ENCODE results near the gene PTPN4. TPM values are rescaled to one million over a fixed set of nuclear protein-coding genes. Genes with fewer than 3 reads are reported as not detected.

The PTPN4 gene
- total and polyA plus RNA-seq, 9 of the 15 experiments (the other 6 are each of a cell fraction or from before 2014, with no cell fraction given): 5.0 to 32.8 (median 27.3) TPM

DNA sequence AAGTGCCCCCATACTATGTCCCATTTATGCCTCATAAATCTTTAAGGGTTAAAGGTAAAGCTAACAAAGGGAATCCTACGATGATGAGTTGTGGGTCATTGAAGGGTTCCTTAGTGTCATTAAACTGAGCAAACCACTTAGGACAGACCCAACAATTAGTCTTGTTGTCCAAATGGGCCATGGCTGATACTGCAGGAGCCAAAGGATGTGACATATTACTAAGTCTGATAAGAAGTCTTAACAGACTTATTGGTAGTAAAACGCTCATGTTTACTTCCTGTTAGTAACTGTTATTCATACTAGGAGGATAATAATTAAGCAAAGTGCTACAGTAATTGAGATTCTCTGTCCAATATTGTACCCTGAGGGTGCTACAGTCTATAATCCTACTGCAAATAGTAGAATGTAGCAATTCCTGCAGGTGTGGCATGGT, 96.8 kb downstream of the PTPN4 start (continued):
- TF ChIP-seq, protein P1, sequence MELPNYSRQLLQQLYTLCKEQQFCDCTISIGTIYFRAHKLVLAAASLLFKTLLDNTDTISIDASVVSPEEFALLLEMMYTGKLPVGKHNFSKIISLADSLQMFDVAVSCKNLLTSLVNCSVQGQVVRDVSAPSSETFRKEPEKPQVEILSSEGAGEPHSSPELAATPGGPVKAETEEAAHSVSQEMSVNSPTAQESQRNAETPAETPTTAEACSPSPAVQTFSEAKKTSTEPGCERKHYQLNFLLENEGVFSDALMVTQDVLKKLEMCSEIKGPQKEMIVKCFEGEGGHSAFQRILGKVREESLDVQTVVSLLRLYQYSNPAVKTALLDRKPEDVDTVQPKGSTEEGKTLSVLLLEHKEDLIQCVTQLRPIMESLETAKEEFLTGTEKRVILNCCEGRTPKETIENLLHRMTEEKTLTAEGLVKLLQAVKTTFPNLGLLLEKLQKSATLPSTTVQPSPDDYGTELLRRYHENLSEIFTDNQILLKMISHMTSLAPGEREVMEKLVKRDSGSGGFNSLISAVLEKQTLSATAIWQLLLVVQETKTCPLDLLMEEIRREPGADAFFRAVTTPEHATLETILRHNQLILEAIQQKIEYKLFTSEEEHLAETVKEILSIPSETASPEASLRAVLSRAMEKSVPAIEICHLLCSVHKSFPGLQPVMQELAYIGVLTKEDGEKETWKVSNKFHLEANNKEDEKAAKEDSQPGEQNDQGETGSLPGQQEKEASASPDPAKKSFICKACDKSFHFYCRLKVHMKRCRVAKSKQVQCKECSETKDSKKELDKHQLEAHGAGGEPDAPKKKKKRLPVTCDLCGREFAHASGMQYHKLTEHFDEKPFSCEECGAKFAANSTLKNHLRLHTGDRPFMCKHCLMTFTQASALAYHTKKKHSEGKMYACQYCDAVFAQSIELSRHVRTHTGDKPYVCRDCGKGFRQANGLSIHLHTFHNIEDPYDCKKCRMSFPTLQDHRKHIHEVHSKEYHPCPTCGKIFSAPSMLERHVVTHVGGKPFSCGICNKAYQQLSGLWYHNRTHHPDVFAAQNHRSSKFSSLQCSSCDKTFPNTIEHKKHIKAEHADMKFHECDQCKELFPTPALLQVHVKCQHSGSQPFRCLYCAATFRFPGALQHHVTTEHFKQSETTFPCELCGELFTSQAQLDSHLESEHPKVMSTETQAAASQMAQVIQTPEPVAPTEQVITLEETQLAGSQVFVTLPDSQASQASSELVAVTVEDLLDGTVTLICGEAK (IDR thresholded peaks at IDR 0.05): 0 out of 2 replicates have a peak, but pooled peaks have one; percentile 24
- TF ChIP-seq, protein P1 (CRISPR knock-in tag; IDR thresholded peaks at IDR 0.05): no peak
- TF ChIP-seq NCOR1 (IDR thresholded peaks at IDR 0.05): peak; percentile 66
- TF ChIP-seq KDM1A (IDR thresholded peaks at IDR 0.05): peak; percentile 43 to 55; a peak in 2 of 4 replicates
- 0 out of 2 replicates have a peak, but pooled peaks have one; percentile 21 for TF ChIP-seq LCOR (CRISPR knock-in tag; IDR thresholded peaks at IDR 0.05)
- TF ChIP-seq SMARCA4 (IDR thresholded peaks at IDR 0.05): peak; percentile 58
- TF ChIP-seq NFIC (IDR thresholded peaks at IDR 0.05): peak; percentile 19; the same call in 1 of the 2 replicates
- TF ChIP-seq ZNF589 (CRISPR knock-in tag; IDR thresholded peaks at IDR 0.05; ENCODE audit: low read depth): peak; percentile 71; the same call in 1 of the 2 replicates
- peak; percentile 58 for TF ChIP-seq CBFA2T2 (conservative IDR thresholded peaks at IDR 0.05)
- peak; percentile 40; the same call in 1 of the 2 replicates for TF ChIP-seq LEF1 (IDR thresholded peaks at IDR 0.05)
- peak in 1 of 2 experiments; percentile 46; a peak in 2 of 4 replicates for TF ChIP-seq RCOR1 (IDR thresholded peaks at IDR 0.05; ENCODE audit: borderline replicate concordance in 1 of 2, low read depth in 2 of 2, low read length in 2 of 2)
- no peak for TF ChIP-seq E2F6 (IDR thresholded peaks at IDR 0.05; ENCODE audit: borderline replicate concordance in 1 of 2, extremely low read depth in 1 of 2, insufficient read depth in 1 of 2, insufficient read length in 1 of 2, low read depth in 1 of 2, low read length in 1 of 2, poor library complexity in 1 of 2, severe bottlenecking in 1 of 2)
- peak in 1 of 2 experiments; percentile 46; a peak in 1 of 4 replicates for TF ChIP-seq TRIM24 (IDR thresholded peaks at IDR 0.05)
- TF ChIP-seq ZNF239 (CRISPR knock-in tag; IDR thresholded peaks at IDR 0.05): no peak
- peak; percentile 71 for TF ChIP-seq TAL1 (IDR thresholded peaks at IDR 0.05)
- TF ChIP-seq SRSF1 (IDR thresholded peaks at IDR 0.05; ENCODE audit: low read depth, low read length): no peak
- peak; percentile 69; the same call in 1 of the 2 replicates for TF ChIP-seq DPF2 (IDR thresholded peaks at IDR 0.05)
- TF ChIP-seq FOXK2 (conservative IDR thresholded peaks at IDR 0.05 in 1 of 2, IDR thresholded peaks at IDR 0.05 in 1 of 2; ENCODE audit: low read depth in 2 of 2): peak; percentile 72 to 79
- peak; percentile 85 for TF ChIP-seq CBFA2T3 (IDR thresholded peaks at IDR 0.05)

Measured in K562 (cell line).